GM19238 (cell line): ENCODE data around the gene MPL.

ENCODE experiments used
- DNase-seq: peaks from one replicate; pipeline ENCODE4 v3.0.0; 2011; ENCODE audit warnings: low spot score; ENCODE audit not compliant: insufficient read length

The MPL gene

GRCh38 chr1:43305926-43306687 lies 31.5 kb upstream of the MPL start:
- DNase-seq: no peak

GRCh38 chr1:43306688-43307457 lies 30.7 kb upstream of the MPL start:
- no peak for DNase-seq

- DNase-seq: no peak
These were observed 30.0 kb upstream of the MPL start for GRCh38 chr1:43307458-43308158.

- no peak for DNase-seq
These were observed 28.8 kb upstream of the MPL start for GRCh38 chr1:43308635-43309404.

GRCh38 chr1:43309405-43310025 lies 28.1 kb upstream of the MPL start:
- DNase-seq: no peak

GRCh38 chr1:43311521-43311920 lies 26.1 kb upstream of the MPL start:
- no peak for DNase-seq

- DNase-seq: no peak
These were observed 25.4 kb upstream of the MPL start for GRCh38 chr1:43312212-43312623.

- DNase-seq: no peak
These were observed 24.7 kb upstream of the MPL start for GRCh38 chr1:43312663-43313515.

GRCh38 chr1:43313771-43314170 lies 23.8 kb upstream of the MPL start:
- no peak for DNase-seq

- no peak for DNase-seq
These were observed 23.4 kb upstream of the MPL start for GRCh38 chr1:43314233-43314632.

- no peak for DNase-seq
These were observed 22.1 kb upstream of the MPL start for GRCh38 chr1:43315481-43315880.

GRCh38 chr1:43315963-43316737 lies 21.5 kb upstream of the MPL start:
- DNase-seq: no peak

GRCh38 chr1:43316738-43317520 lies 20.7 kb upstream of the MPL start:
- DNase-seq: no peak

GRCh38 chr1:43317817-43318471 lies 19.7 kb upstream of the MPL start:
- no peak for DNase-seq

- DNase-seq: no peak
These were observed 18.8 kb upstream of the MPL start for GRCh38 chr1:43318831-43319230.

GRCh38 chr1:43319288-43319687 lies 18.3 kb upstream of the MPL start:
- DNase-seq: no peak

GRCh38 chr1:43319766-43320165 lies 17.9 kb upstream of the MPL start:
- DNase-seq: no peak

GRCh38 chr1:43321331-43321891 lies 16.2 kb upstream of the MPL start:
- DNase-seq: no peak
